Rectal smooth muscle tissue (tissue), 1 donor: ENCODE data around the gene DNASE1L2.
A peak's percentile ranks its signal among the peaks of the same experiment; 100 is the strongest.

Experiments
- H3K27ac ChIP-seq: one replicate; pipeline ENCODE4 v1.7.0; 2013; ENCODE audit warnings: low read depth, low read length, inconsistent platforms
- H3K27me3 ChIP-seq: one replicate; pipeline ENCODE4 v1.7.0; 2013; ENCODE audit warnings: low read length; ENCODE audit not compliant: control insufficient read depth, insufficient read depth
- H3K36me3 ChIP-seq: one replicate; pipeline ENCODE4 v1.7.0; 2013; ENCODE audit warnings: low read length; ENCODE audit not compliant: control insufficient read depth, insufficient read depth
- H3K4me1 ChIP-seq: one replicate; pipeline ENCODE4 v1.7.0; 2013; ENCODE audit warnings: low read length; ENCODE audit not compliant: control insufficient read depth, insufficient read depth
- H3K4me3 ChIP-seq: one replicate; pipeline ENCODE4 v1.7.0; 2013; ENCODE audit warnings: low read length
- H3K9ac ChIP-seq: one replicate; pipeline ENCODE4 v1.7.0; 2013; ENCODE audit warnings: low read length

DNASE1L2 gene

GRCh38 chr16:2206420-2206779 lies 29.8 kb upstream of the DNASE1L2 start:
- H3K27ac ChIP-seq, result no peak overlapping the region
- H3K9ac ChIP-seq, result no peak overlapping the region
- no peaks in the 10 kb centered on the region for H3K27me3 ChIP-seq
- peaks cover 9% of the 10 kb centered on the region for H3K4me1 ChIP-seq
- H3K4me3 ChIP-seq, result peak overlapping the region; percentile 84
- H3K36me3 ChIP-seq, result peaks cover 14% of the 10 kb centered on the region

- no peak overlapping the region for H3K9ac ChIP-seq
- no peaks in the 10 kb centered on the region for H3K27me3 ChIP-seq
- no peak overlapping the region for H3K4me3 ChIP-seq
- H3K27ac ChIP-seq, result no peak overlapping the region
- H3K4me1 ChIP-seq, result peaks cover 9% of the 10 kb centered on the region
- H3K36me3 ChIP-seq, result peaks cover 14% of the 10 kb centered on the region
Measured at GRCh38 chr16:2206780-2207433, 29.3 kb upstream of the DNASE1L2 start.

GRCh38 chr16:2207872-2208271 lies 28.4 kb upstream of the DNASE1L2 start:
- H3K9ac ChIP-seq, result no peak overlapping the region
- no peak overlapping the region for H3K4me3 ChIP-seq
- peaks cover 14% of the 10 kb centered on the region for H3K36me3 ChIP-seq
- H3K27me3 ChIP-seq, result no peaks in the 10 kb centered on the region
- no peak overlapping the region for H3K27ac ChIP-seq
- H3K4me1 ChIP-seq, result peaks cover 9% of the 10 kb centered on the region

DNA sequence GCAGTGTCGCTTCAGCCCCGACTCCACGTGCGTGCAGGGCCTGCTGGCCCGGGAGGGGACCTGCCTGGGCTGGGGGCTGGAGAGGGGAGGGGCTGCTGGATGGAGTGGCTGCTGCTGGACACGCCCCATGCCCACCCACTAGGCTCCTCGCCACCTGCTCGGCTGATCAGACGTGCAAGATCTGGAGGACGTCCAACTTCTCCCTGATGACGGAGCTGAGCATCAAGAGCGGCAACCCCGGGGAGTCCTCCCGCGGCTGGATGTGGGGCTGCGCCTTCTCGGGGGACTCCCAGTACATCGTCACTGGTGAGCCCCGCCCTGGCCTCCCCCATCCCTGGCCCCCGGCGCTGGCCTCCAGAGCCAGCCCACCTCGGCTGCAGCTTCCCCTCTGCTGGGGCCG lies 27.9 kb upstream of the DNASE1L2 start:
- Histone ChIP-seq H3K27ac (no peak overlapping the region), H3K9ac (no peak overlapping the region), H3K27me3 (no peaks in the 10 kb centered on the region), H3K36me3 (peaks cover 14% of the 10 kb centered on the region), H3K4me1 (peaks cover 13% of the 10 kb centered on the region), H3K4me3 (no peak overlapping the region)

DNA sequence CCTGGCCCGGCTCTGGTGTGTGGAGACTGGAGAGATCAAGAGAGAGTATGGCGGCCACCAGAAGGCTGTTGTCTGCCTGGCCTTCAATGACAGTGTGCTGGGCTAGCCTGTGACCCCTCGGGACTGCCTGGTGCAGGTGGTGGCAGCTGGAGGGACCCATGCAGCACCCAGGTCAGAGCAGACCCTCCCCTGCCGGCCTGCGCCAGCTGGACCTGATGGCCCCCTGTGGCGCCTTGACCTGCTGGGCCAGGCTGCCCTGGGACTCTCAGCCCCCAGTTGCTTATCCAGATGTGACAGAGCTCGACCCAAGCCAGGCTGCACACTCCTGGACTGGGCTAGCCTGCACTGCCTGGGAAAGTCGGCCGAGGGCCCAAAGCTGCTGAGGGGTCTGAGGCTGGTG lies 27.5 kb upstream of the DNASE1L2 start:
- Histone ChIP-seq H3K4me1 (peaks cover 17% of the 10 kb centered on the region), H3K4me3 (no peak overlapping the region), H3K9ac (no peak overlapping the region), H3K36me3 (peaks cover 14% of the 10 kb centered on the region), H3K27me3 (no peaks in the 10 kb centered on the region), H3K27ac (no peak overlapping the region)

GRCh38 chr16:2209258-2210008 lies 26.8 kb upstream of the DNASE1L2 start:
- Histone ChIP-seq H3K27ac (no peak overlapping the region), H3K27me3 (no peaks in the 10 kb centered on the region), H3K36me3 (peaks cover 14% of the 10 kb centered on the region), H3K9ac (no peak overlapping the region), H3K4me3 (no peak overlapping the region), H3K4me1 (peaks cover 17% of the 10 kb centered on the region)

GRCh38 chr16:2210009-2210332 lies 26.3 kb upstream of the DNASE1L2 start:
- Histone ChIP-seq H3K4me1 (peaks cover 15% of the 10 kb centered on the region), H3K27me3 (no peaks in the 10 kb centered on the region), H3K36me3 (peaks cover 14% of the 10 kb centered on the region), H3K9ac (no peak overlapping the region), H3K27ac (no peak overlapping the region), H3K4me3 (no peak overlapping the region)

- Histone ChIP-seq H3K4me3 (no peak within 1 kb of the TSS), H3K4me1 (peaks cover 15% of the 10 kb centered on the region), H3K27me3 (no peaks in the 10 kb centered on the region), H3K36me3 (peaks cover 14% of the 10 kb centered on the region), H3K27ac (no peak within 1 kb of the TSS), H3K9ac (no peak within 1 kb of the TSS)
Measured at GRCh38 chr16:2210386-2211365, 25.6 kb upstream of the DNASE1L2 start, which contains the start of gene BRICD5. Gene BRICD5, minus strand, starts transcription at chr16:2210863. Its CDS starts 30 bp downstream, at chr16:2210833.

DNA sequence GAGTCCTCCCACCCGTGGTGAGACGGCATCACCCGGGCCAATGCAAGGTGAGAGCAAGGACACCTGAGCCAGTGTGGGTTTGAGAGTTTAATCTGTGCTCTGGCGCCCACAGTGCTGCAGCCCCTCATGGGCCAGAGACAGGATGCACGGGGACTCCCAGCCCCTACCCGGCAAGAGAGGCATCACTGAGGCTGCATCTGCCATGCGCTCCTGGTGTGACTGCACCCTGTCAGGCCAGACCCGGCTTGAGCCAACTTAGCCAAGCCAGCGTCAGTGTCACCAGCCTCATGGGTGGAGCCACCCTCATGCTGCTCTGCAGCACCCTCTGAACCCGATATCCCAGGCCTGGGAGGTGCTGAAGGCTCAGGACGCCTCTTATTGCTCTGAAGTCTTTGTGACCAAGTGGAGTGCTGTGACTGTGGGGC lies 24.3 kb upstream of the DNASE1L2 start:
- Histone ChIP-seq H3K27ac (no peak overlapping the region), H3K9ac (no peak overlapping the region), H3K4me1 (peaks cover 8% of the 10 kb centered on the region), H3K4me3 (no peak overlapping the region), H3K36me3 (peaks cover 13% of the 10 kb centered on the region), H3K27me3 (no peaks in the 10 kb centered on the region)

- Histone ChIP-seq H3K9ac (no peak overlapping the region), H3K4me1 (peaks cover 8% of the 10 kb centered on the region), H3K4me3 (peak overlapping the region; percentile 86), H3K27me3 (no peaks in the 10 kb centered on the region), H3K36me3 (peaks cover 7% of the 10 kb centered on the region), H3K27ac (no peak overlapping the region)
Measured at GRCh38 chr16:2212362-2213324, 23.6 kb upstream of the DNASE1L2 start.

- Histone ChIP-seq H3K9ac (peak overlapping the region; percentile 73), H3K27me3 (no peaks in the 10 kb centered on the region), H3K4me1 (peaks cover 8% of the 10 kb centered on the region), H3K27ac (peak overlapping the region; percentile 79), H3K36me3 (no peaks in the 10 kb centered on the region), H3K4me3 (peak overlapping the region; percentile 86)
Measured at GRCh38 chr16:2213817-2214718, 22.2 kb upstream of the DNASE1L2 start.
